Esophagus muscularis mucosa (tissue), 4 donors: ENCODE data around the gene UQCC2. TPM values are rescaled to one million over a fixed set of nuclear protein-coding genes. Genes with fewer than 3 reads are reported as not detected.

Experiments
- DNase-seq: peaks from one replicate; pipeline ENCODE4 v3.0.0-alpha.2; 2017; ENCODE audit errors: extremely low spot score
- H3K27ac ChIP-seq, 4 donors: fragments of 200-600 bp; sonication (generic); replicated peaks in 1 of 4; 1 replicate in 3 of 4; 2 replicates in 1 of 4; pipeline ENCODE4 v1.5.1; 2016 to 2019; ENCODE audit warnings: mild to moderate bottlenecking in 1 of 4
- H3K27me3 ChIP-seq, 4 donors: fragments of 200-600 bp; sonication (generic); one replicate each; pipeline versions ENCODE4 v1.5.1 to v1.6.0; 2016 to 2019
- H3K36me3 ChIP-seq, 4 donors: fragments of 200-600 bp; sonication (generic); one replicate each; pipeline ENCODE4 v1.5.1; 2016 to 2019
- H3K4me1 ChIP-seq, 4 donors: fragments of 200-600 bp; sonication (generic); one replicate each; pipeline ENCODE4 v1.5.1; 2016 to 2019
- H3K4me3 ChIP-seq, 4 donors: fragments of 200-600 bp; sonication (generic); 1 replicate in 2 of 4; 2 replicates in 2 of 4; pipeline ENCODE4 v1.5.1; 2016 to 2019; ENCODE audit warnings: mild to moderate bottlenecking in 4 of 4, moderate library complexity in 1 of 4
- H3K9me3 ChIP-seq, 4 donors: fragments of 200-600 bp; sonication (generic); 1 replicate in 3 of 4; 2 replicates in 1 of 4; pipeline ENCODE4 v1.5.1; 2016 to 2019
- CTCF ChIP-seq, 3 experiments: fragments of 200-600 bp in 2 of 3; fragments of 450-650 bp in 1 of 3; sonication (generic) in 2 of 3; IDR thresholded peaks; one replicate each; pipeline ENCODE4 v1.5.1; 2017 to 2019; ENCODE audit warnings: antibody characterized with exemption in 3 of 3, mild to moderate bottlenecking in 2 of 3, moderate library complexity in 1 of 3
- EP300 ChIP-seq: sonication (generic); formaldehyde crosslinking; IDR thresholded peaks from one replicate; pipeline ENCODE4 v1.6.1; 2017; ENCODE audit warnings: antibody characterized with exemption
- POLR2A ChIP-seq: fragments of 450-650 bp; IDR thresholded peaks from one replicate; pipeline ENCODE4 v1.6.1; 2017; ENCODE audit warnings: antibody characterized with exemption, moderate library complexity, mild to moderate bottlenecking, low read depth
- POLR2AphosphoS5 ChIP-seq, 2 donors: sonication (generic); formaldehyde crosslinking; IDR thresholded peaks; one replicate each; pipeline ENCODE4 v1.6.1; 2017; ENCODE audit warnings: antibody characterized with exemption in 2 of 2
- WGBS: methylation state at CpG from one replicate; pipeline ENCODE4 v1.1.5; 2018; 5-methylcytosine and 5-hydroxymethylcytosine counted together
- intact Hi-C: fragments of 100-400 bp; cut with DNase I; formaldehyde crosslinking; loops from one replicate; pipeline ENCODE4 v1.15.1; 2023
- total RNA-seq, 4 donors: library from RNA; depleted of rRNA; stranded (reverse); fragments of >200 nt; gene quantifications; one replicate each; pipeline versions ENCODE4 v1.1.0 to v1.2.1, GENCODE V29; 2016

UQCC2 gene
- total RNA-seq, 4 donors from 2014 or later = 9.4 to 22.2 (median 14.7) TPM

GRCh38 chr6:33689879-33690278 lies 21.6 kb downstream of the UQCC2 start:
- WGBS = 97% methylated on average over 5 of the region's 10 CpGs
- H3K27ac ChIP-seq = no peak overlapping the region

GRCh38 chr6:33689148-33689494 lies 22.4 kb downstream of the UQCC2 start:
- Histone ChIP-seq H3K4me1 (peaks cover 20 to 29% (median 22%) of the 10 kb centered on the region in 4 donors), H3K4me3 (no peak overlapping the region), H3K9me3 (no peaks in the 10 kb centered on the region), H3K27ac (no peak overlapping the region), H3K27me3 (no peaks in the 10 kb centered on the region), H3K36me3 (peaks cover 9 to 97% (median 94%) of the 10 kb centered on the region in 4 donors)
- 83% methylated on average over 11 of the region's 12 CpGs for WGBS
- TF ChIP-seq POLR2A (no peak), POLR2AphosphoS5 (IDR thresholded peaks at IDR 0.05) (no peak), EP300 (no peak), CTCF (IDR thresholded peaks at IDR 0.05) (no peak)
- intact Hi-C loops = no loop called here
- DNase-seq = no peak

More at GRCh38 chr6:33689879-33690278, 21.6 kb downstream of the UQCC2 start:
- peaks cover 9 to 97% (median 90%) of the 10 kb centered on the region in 4 donors for H3K36me3 ChIP-seq
- H3K27me3 ChIP-seq = no peaks in the 10 kb centered on the region
- no peak overlapping the region for H3K4me3 ChIP-seq
- intact Hi-C loops = no loop called here
- peaks cover 28 to 36% (median 30%) of the 10 kb centered on the region in 4 donors for H3K4me1 ChIP-seq
- no peak for DNase-seq
- no peak for TF ChIP-seq POLR2A
- TF ChIP-seq EP300 = no peak
- no peak for TF ChIP-seq CTCF (IDR thresholded peaks at IDR 0.05)
- no peak for TF ChIP-seq POLR2AphosphoS5 (IDR thresholded peaks at IDR 0.05)
- H3K9me3 ChIP-seq = no peaks in the 10 kb centered on the region

GRCh38 chr6:33688451-33689147 lies 22.9 kb downstream of the UQCC2 start:
- H3K27ac ChIP-seq = no peak overlapping the region
- peaks cover 9 to 97% (median 92%) of the 10 kb centered on the region in 4 donors for H3K36me3 ChIP-seq
- intact Hi-C loops = no loop called here
- no peak overlapping the region for H3K4me3 ChIP-seq
- peaks cover 15 to 23% (median 17%) of the 10 kb centered on the region in 4 donors for H3K4me1 ChIP-seq
- WGBS = 91% methylated on average over 25 of the region's 25 CpGs
- no peaks in the 10 kb centered on the region for H3K27me3 ChIP-seq
- no peaks in the 10 kb centered on the region for H3K9me3 ChIP-seq
- no peak for DNase-seq
- TF ChIP-seq CTCF (IDR thresholded peaks at IDR 0.05) (no peak), POLR2A (no peak), EP300 (no peak), POLR2AphosphoS5 (IDR thresholded peaks at IDR 0.05) (no peak)

GRCh38 chr6:33688006-33688405 lies 23.5 kb downstream of the UQCC2 start:
- Histone ChIP-seq H3K36me3 (peaks cover 8 to 97% (median 93%) of the 10 kb centered on the region in 4 donors), H3K9me3 (no peaks in the 10 kb centered on the region), H3K4me3 (no peak overlapping the region), H3K27me3 (no peaks in the 10 kb centered on the region), H3K27ac (no peak overlapping the region), H3K4me1 (peaks cover 9 to 18% (median 14%) of the 10 kb centered on the region in 4 donors)
- 92% methylated on average over 13 of the region's 20 CpGs for WGBS
- DNase-seq = no peak
- intact Hi-C loops = no loop called here
- TF ChIP-seq POLR2AphosphoS5 (IDR thresholded peaks at IDR 0.05) (no peak), CTCF (IDR thresholded peaks at IDR 0.05) (no peak), POLR2A (no peak), EP300 (no peak)
